HUES64 (cell line): ENCODE results near the gene PARP1.

ENCODE experiments used
- H3K27ac ChIP-seq: 2 replicates; pipeline ENCODE4 v1.7.0; 2013; ENCODE audit warnings: low read depth, low read length, inconsistent platforms
- H3K27me3 ChIP-seq: 2 replicates; pipeline ENCODE4 v1.6.1; 2013; ENCODE audit warnings: mild to moderate bottlenecking, low read length; ENCODE audit not compliant: insufficient read depth
- H3K36me3 ChIP-seq: 2 replicates; pipeline ENCODE4 v1.6.1; 2013; ENCODE audit warnings: mild to moderate bottlenecking, low read length; ENCODE audit not compliant: insufficient read depth
- H3K4me1 ChIP-seq: 2 replicates; pipeline ENCODE4 v1.6.1; 2013; ENCODE audit warnings: mild to moderate bottlenecking, low read length, moderate library complexity; ENCODE audit not compliant: insufficient read depth
- H3K4me3 ChIP-seq: 2 replicates; pipeline ENCODE4 v1.5.1; 2013; ENCODE audit warnings: mild to moderate bottlenecking, low read length, moderate library complexity
- H3K9ac ChIP-seq: 2 replicates; pipeline ENCODE4 v1.6.1; 2013; ENCODE audit warnings: mild to moderate bottlenecking, low read depth, low read length
- H3K9me3 ChIP-seq: 2 replicates; pipeline ENCODE4 v1.6.1; 2013; ENCODE audit warnings: low read depth, low read length; ENCODE audit not compliant: insufficient read depth
- WGBS: fragments of 150-250, 120-280 bp; methylation state at CpG from one replicate; pipeline ENCODE4 v1.1.7; 2013; ENCODE audit warnings: missing lambda C conversion rate; 5-methylcytosine and 5-hydroxymethylcytosine counted together

The PARP1 gene

GRCh38 chr1:226390681-226391080, 17.2 kb downstream of the PARP1 start:
- H3K4me1 ChIP-seq, result peaks cover 14% of the 10 kb centered on the region; the same call in 1 of the 2 replicates
- 96% methylated on average over 3 of the region's 3 CpGs for WGBS
- H3K27ac ChIP-seq, result no peak overlapping the region
- H3K9me3 ChIP-seq, result no peaks in the 10 kb centered on the region
- H3K9ac ChIP-seq, result no peak overlapping the region
- no peak overlapping the region for H3K4me3 ChIP-seq
- peaks cover 99% of the 10 kb centered on the region for H3K36me3 ChIP-seq
- H3K27me3 ChIP-seq, result no peaks in the 10 kb centered on the region

- 97% methylated on average over 1 of the region's 1 CpG for WGBS
- peaks cover 100% of the 10 kb centered on the region for H3K36me3 ChIP-seq
- H3K4me3 ChIP-seq, result no peak overlapping the region
- H3K27ac ChIP-seq, result no peak overlapping the region
- peaks cover 12% of the 10 kb centered on the region; the same call in 1 of the 2 replicates for H3K4me1 ChIP-seq
- no peaks in the 10 kb centered on the region for H3K9me3 ChIP-seq
- H3K9ac ChIP-seq, result no peak overlapping the region
- no peaks in the 10 kb centered on the region for H3K27me3 ChIP-seq
Measured at GRCh38 chr1:226388131-226388530, 19.8 kb downstream of the PARP1 start.

- WGBS, result 93% methylated on average over 11 of the region's 11 CpGs
- Histone ChIP-seq H3K36me3 (peaks cover 100% of the 10 kb centered on the region), H3K9me3 (no peaks in the 10 kb centered on the region), H3K9ac (no peak overlapping the region), H3K27ac (no peak overlapping the region), H3K4me1 (no peaks in the 10 kb centered on the region), H3K27me3 (no peaks in the 10 kb centered on the region), H3K4me3 (no peak overlapping the region)
Measured at GRCh38 chr1:226384717-226385116, 23.2 kb downstream of the PARP1 start.

GRCh38 chr1:226384040-226384439, 23.9 kb downstream of the PARP1 start:
- Histone ChIP-seq H3K9me3 (no peaks in the 10 kb centered on the region), H3K9ac (no peak overlapping the region), H3K36me3 (peaks cover 100% of the 10 kb centered on the region), H3K27ac (no peak overlapping the region), H3K4me1 (no peaks in the 10 kb centered on the region), H3K4me3 (no peak overlapping the region), H3K27me3 (no peaks in the 10 kb centered on the region)
- WGBS, result 96% methylated on average over 4 of the region's 4 CpGs

GRCh38 chr1:226382030-226382429, 25.9 kb downstream of the PARP1 start:
- Histone ChIP-seq H3K9me3 (no peaks in the 10 kb centered on the region), H3K4me3 (no peak overlapping the region), H3K36me3 (peaks cover 100% of the 10 kb centered on the region), H3K4me1 (no peaks in the 10 kb centered on the region), H3K27ac (no peak overlapping the region), H3K27me3 (no peaks in the 10 kb centered on the region), H3K9ac (no peak overlapping the region)
- 94% methylated on average over 5 of the region's 5 CpGs for WGBS

GRCh38 chr1:226381226-226381998, 26.5 kb downstream of the PARP1 start:
- no peak overlapping the region for H3K9ac ChIP-seq
- no peaks in the 10 kb centered on the region for H3K4me1 ChIP-seq
- 96% methylated on average over 15 of the region's 15 CpGs for WGBS
- H3K4me3 ChIP-seq, result no peak overlapping the region
- no peaks in the 10 kb centered on the region for H3K9me3 ChIP-seq
- H3K36me3 ChIP-seq, result peaks cover 100% of the 10 kb centered on the region
- no peak overlapping the region for H3K27ac ChIP-seq
- H3K27me3 ChIP-seq, result no peaks in the 10 kb centered on the region

- WGBS, result 93% methylated on average over 2 of the region's 2 CpGs
- no peak overlapping the region for H3K4me3 ChIP-seq
- no peak overlapping the region for H3K9ac ChIP-seq
- H3K27ac ChIP-seq, result no peak overlapping the region
- no peaks in the 10 kb centered on the region for H3K9me3 ChIP-seq
- no peaks in the 10 kb centered on the region for H3K27me3 ChIP-seq
- H3K4me1 ChIP-seq, result no peaks in the 10 kb centered on the region
- peaks cover 100% of the 10 kb centered on the region for H3K36me3 ChIP-seq
Measured at GRCh38 chr1:226378071-226378470, 29.8 kb downstream of the PARP1 start.

- Histone ChIP-seq H3K9ac (no peak overlapping the region), H3K36me3 (peaks cover 98% of the 10 kb centered on the region), H3K9me3 (no peaks in the 10 kb centered on the region), H3K4me3 (no peak overlapping the region), H3K27ac (no peak overlapping the region), H3K27me3 (no peaks in the 10 kb centered on the region), H3K4me1 (no peaks in the 10 kb centered on the region)
- WGBS, result 94% methylated on average over 3 of the region's 3 CpGs
Measured at GRCh38 chr1:226376300-226376699, 31.6 kb downstream of the PARP1 start.

- no peak overlapping the region for H3K4me3 ChIP-seq
- H3K9me3 ChIP-seq, result no peaks in the 10 kb centered on the region
- WGBS, result 82% methylated on average over 7 of the region's 7 CpGs
- peaks cover 98% of the 10 kb centered on the region for H3K36me3 ChIP-seq
- no peaks in the 10 kb centered on the region for H3K27me3 ChIP-seq
- no peak overlapping the region for H3K27ac ChIP-seq
- no peaks in the 10 kb centered on the region for H3K4me1 ChIP-seq
- H3K9ac ChIP-seq, result no peak overlapping the region
Measured at GRCh38 chr1:226373376-226373775, 34.5 kb downstream of the PARP1 start.

GRCh38 chr1:226372885-226373284, 35.0 kb downstream of the PARP1 start:
- Histone ChIP-seq H3K36me3 (peaks cover 98% of the 10 kb centered on the region), H3K27ac (no peak overlapping the region)
- 94% methylated on average over 9 of the region's 9 CpGs for WGBS

GRCh38 chr1:226371866-226372490, 35.9 kb downstream of the PARP1 start:
- H3K36me3 ChIP-seq, result peaks cover 98% of the 10 kb centered on the region
- WGBS, result 95% methylated on average over 11 of the region's 11 CpGs
- no peak overlapping the region for H3K9ac ChIP-seq
- no peaks in the 10 kb centered on the region for H3K27me3 ChIP-seq
- no peak overlapping the region for H3K4me3 ChIP-seq
- H3K27ac ChIP-seq, result no peak overlapping the region
- no peaks in the 10 kb centered on the region for H3K4me1 ChIP-seq
- no peaks in the 10 kb centered on the region for H3K9me3 ChIP-seq

More at GRCh38 chr1:226372885-226373284, 35.0 kb downstream of the PARP1 start:
- Histone ChIP-seq H3K9ac (no peak overlapping the region), H3K27me3 (no peaks in the 10 kb centered on the region), H3K9me3 (no peaks in the 10 kb centered on the region), H3K4me3 (no peak overlapping the region), H3K4me1 (no peaks in the 10 kb centered on the region)
